GM12872 (cell line): ENCODE results near the gene RAB3D.

Experiments
- TF ChIP-seq, protein P1 (sequence below): IDR thresholded peaks from 3 replicates; pipeline ENCODE4 v1.5.1; 2011; ENCODE audit warnings: low read depth, mild to moderate bottlenecking, low read length, moderate library complexity; ENCODE audit not compliant: insufficient read depth

RAB3D gene

GRCh38 chr19:11349171-11349570 is 9.7 kb upstream of the RAB3D start:
- TF ChIP-seq, protein P1, sequence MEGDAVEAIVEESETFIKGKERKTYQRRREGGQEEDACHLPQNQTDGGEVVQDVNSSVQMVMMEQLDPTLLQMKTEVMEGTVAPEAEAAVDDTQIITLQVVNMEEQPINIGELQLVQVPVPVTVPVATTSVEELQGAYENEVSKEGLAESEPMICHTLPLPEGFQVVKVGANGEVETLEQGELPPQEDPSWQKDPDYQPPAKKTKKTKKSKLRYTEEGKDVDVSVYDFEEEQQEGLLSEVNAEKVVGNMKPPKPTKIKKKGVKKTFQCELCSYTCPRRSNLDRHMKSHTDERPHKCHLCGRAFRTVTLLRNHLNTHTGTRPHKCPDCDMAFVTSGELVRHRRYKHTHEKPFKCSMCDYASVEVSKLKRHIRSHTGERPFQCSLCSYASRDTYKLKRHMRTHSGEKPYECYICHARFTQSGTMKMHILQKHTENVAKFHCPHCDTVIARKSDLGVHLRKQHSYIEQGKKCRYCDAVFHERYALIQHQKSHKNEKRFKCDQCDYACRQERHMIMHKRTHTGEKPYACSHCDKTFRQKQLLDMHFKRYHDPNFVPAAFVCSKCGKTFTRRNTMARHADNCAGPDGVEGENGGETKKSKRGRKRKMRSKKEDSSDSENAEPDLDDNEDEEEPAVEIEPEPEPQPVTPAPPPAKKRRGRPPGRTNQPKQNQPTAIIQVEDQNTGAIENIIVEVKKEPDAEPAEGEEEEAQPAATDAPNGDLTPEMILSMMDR = no peak

DNA sequence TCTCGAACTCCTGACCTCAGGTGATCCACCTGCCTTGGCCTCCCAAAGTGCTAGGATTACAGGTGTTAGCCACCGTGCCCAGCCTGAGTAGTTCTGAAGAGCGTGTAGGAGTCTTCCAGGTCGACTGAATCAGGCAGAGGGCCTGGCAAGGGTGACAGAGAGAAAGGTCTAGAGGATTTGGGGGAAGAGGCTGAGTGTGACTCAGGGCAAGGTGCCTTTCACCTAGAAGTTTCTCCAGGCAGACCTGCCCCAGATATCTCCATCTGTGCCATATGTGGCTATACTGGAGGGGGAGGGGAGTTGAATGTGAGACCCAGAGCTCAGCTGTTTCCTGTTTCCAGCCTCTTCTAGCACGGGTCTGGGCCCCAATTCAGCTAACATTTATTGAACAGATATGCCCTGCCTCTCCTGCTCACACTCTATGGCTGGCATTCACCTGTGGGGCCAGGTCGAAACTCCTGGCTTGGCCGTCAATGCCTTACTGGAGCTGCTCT is 8.1 kb upstream of the RAB3D start:
- TF ChIP-seq, protein P1 = no peak

DNA sequence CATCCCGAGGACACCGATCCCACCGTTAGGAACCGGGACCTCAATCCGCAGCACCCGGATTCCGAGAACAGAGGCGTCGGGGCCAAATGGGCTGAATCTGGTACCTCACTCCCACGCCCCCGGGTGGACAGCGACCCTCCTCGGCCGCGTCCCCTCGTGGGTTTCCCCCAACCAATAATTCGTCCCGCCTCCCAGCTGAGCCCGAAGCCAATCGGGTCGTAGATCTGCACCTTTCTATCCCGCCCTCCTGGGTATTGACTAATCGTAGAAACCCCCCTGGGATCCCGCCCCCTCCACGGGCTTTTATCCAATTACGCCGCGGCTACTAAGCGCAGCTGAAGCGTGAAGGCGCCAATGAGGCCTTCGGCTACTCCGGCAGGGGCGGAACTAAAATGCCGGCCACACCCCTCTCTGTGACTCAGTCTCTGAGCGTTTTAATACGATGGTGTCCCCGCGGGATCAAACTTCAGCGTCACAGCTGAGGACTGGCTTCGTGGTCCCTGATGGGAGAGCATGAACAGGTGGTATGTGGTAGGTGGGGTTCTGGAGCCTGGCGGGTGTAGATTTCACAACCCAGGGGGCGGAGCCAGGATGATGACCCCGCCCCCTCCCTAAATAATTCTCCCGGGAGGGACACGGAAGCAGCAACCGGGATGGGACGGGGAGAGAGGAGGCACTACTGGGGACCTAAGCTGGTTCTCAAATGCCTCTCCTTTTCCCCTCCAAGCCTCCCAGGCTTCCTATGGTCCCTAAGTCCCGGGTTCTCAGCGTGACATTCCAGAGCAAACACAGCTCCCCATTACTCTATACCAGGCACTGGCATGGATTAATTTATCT is 6.9 kb upstream of the RAB3D start, which contains the start of the genes CCDC159 and TMEM205:
CCDC159 (plus strand) TSS at position 416 of the 837 bp plus-strand sequence; CDS start at position 504, 88 bp downstream.
TMEM205 (minus strand) TSS at position 165 of the 837 bp plus-strand sequence. CDS start 649 bp downstream, outside the sequence.
- TF ChIP-seq, protein P1 = 0 out of 3 replicates have a peak, but pooled peaks have one; percentile 22

DNA sequence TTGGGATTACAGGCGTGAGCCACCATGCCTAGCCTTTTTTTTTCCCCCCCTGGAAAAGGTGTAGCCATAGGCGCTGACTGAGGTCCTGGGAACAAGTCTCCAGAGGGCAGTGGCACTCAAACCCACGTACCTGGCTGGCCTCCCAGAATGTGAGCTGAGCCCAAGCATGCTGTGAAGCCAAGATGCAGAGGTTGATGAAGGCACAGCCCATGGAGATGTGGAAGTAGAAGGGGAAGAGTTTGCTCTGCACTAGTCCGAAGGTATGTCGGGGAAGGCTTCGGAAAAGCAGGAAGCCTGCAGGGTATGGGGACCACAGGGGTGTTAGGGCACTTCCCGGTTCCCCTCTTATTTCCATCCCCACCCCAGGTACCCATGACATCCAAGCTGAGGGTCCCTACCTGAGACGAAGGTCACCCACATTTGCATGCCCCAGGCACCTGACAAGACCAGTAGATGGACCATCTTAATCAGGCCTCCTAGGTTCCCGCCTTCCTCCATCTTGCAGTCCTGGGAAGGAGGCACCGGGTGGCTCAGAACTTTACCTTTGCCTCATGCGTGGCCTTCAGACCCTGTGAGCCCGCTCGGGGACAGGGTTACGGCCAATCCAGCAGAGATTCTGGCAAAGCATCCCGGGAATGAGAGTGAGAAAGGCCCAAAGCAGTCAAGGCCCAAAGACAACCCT is 5.8 kb upstream of the RAB3D start:
- TF ChIP-seq, protein P1 = no peak

- TF ChIP-seq, protein P1 = no peak
These were observed 3.0 kb upstream of the RAB3D start for GRCh38 chr19:11342429-11342828.

- TF ChIP-seq, protein P1 = no peak
These were observed 746 bp downstream of the RAB3D start for GRCh38 chr19:11338569-11339253.

DNA sequence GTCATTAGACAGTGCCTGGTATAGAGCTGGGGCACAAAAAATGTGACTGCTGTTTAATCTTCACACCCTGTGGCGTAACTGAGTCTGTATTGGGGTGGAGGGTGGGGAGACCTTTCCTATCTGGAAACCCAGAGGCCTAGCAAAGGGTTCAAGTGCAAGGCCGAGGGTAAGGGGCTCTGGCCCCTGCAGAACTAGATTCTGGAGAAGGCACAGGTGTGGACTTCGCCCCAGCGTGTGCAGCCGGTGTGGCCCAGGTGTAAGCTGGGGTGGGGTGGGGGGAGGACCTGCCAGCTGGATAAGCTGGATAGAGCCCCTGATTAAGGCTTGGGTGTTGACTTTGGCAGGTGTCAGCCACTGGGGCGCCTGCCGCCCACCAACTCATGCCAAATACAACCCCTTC is 1.3 kb downstream of the RAB3D start:
- TF ChIP-seq, protein P1 = no peak
